Transverse colon (tissue), 4 donors: ENCODE data around the gene LAMTOR4. TPM values are rescaled to one million over a fixed set of nuclear protein-coding genes. Genes with fewer than 3 reads are reported as not detected.

Experiments used
- DNase-seq: peaks from one replicate; pipeline ENCODE4 v3.0.0-alpha.2; 2019
- H3K27ac ChIP-seq, 4 donors: fragments of 200-600 bp; sonication (generic); 2 replicates each; pipeline ENCODE4 v1.5.1; 2016 to 2018; ENCODE audit warnings: inconsistent platforms in 4 of 4
- H3K27me3 ChIP-seq: fragments of 200-600 bp; sonication (generic); 2 replicates; pipeline ENCODE4 v1.5.1; 2017; ENCODE audit warnings: inconsistent platforms
- H3K36me3 ChIP-seq, 4 donors: fragments of 200-600 bp; sonication (generic); 2 replicates each; pipeline ENCODE4 v1.5.1; 2017 to 2019; ENCODE audit warnings: inconsistent platforms in 4 of 4
- H3K4me1 ChIP-seq, 4 donors: fragments of 200-600 bp; sonication (generic); 2 replicates each; pipeline ENCODE4 v1.5.1; 2017 to 2020; ENCODE audit warnings: inconsistent platforms in 4 of 4
- H3K4me3 ChIP-seq, 4 donors: fragments of 200-600 bp; sonication (generic); 1 replicate in 1 of 4; 2 replicates in 3 of 4; pipeline versions ENCODE4 v1.5.1 to v1.6.1; 2017 to 2019; ENCODE audit warnings: inconsistent platforms in 4 of 4
- H3K9me3 ChIP-seq, 2 donors: fragments of 200-600 bp; sonication (generic); 2 replicates each; pipeline ENCODE4 v1.5.1; 2017 to 2019; ENCODE audit warnings: inconsistent platforms in 2 of 2
- CTCF ChIP-seq, 5 experiments: fragments of 200-600 bp in 3 of 5; fragments of 450-650 bp in 2 of 5; sonication (generic) in 3 of 5; IDR thresholded peaks; 1 replicate in 2 of 5; 2 replicates in 3 of 5; pipeline ENCODE4 v1.5.1; 2016 to 2017; ENCODE audit warnings: antibody characterized with exemption in 5 of 5, inconsistent platforms in 3 of 5, mild to moderate bottlenecking in 2 of 5, moderate library complexity in 1 of 5
- EP300 ChIP-seq: sonication (generic); formaldehyde crosslinking; IDR thresholded peaks from one replicate; pipeline ENCODE4 v1.6.1; 2017; ENCODE audit warnings: antibody characterized with exemption, low read depth
- POLR2A ChIP-seq: fragments of 450-650 bp; IDR thresholded peaks from one replicate; pipeline ENCODE4 v1.6.1; 2016; ENCODE audit warnings: antibody characterized with exemption, mild to moderate bottlenecking, moderate library complexity
- POLR2AphosphoS5 ChIP-seq, 3 donors: sonication (generic); formaldehyde crosslinking; IDR thresholded peaks; one replicate each; pipeline ENCODE4 v1.6.1; 2016; ENCODE audit warnings: antibody characterized with exemption in 3 of 3
- WGBS, 2 donors: methylation state at CpG; one replicate each; pipeline ENCODE4 v1.1.5; 2018; ENCODE audit warnings: low coverage in 1 of 2; 5-methylcytosine and 5-hydroxymethylcytosine counted together
- in situ Hi-C, 4 donors: fragments of 200-750 bp; cut with MboI; loops; one replicate each; pipeline versions ENCODE4 v1.15.0 to v1.15.1; 2017; ENCODE audit warnings: low sequenced_read_pairs in 3 of 4, low pct_ligation_motif_present in 1 of 4, low pct_unique_long_range_greater_than_20kb in 1 of 4
- intact Hi-C: fragments of 100-400 bp; cut with DNase I; formaldehyde crosslinking; loops from one replicate; pipeline ENCODE4 v1.15.1; 2023; ENCODE audit warnings: low total_unique reads
- total RNA-seq, 4 donors: library from RNA; depleted of rRNA; stranded (reverse); fragments of >200 nt; gene quantifications; one replicate each; pipeline ENCODE4 v1.1.0, GENCODE V29; 2016

Gene LAMTOR4
- 100 to 1,000 TPM; 105 to 403 (median 256) TPM for total RNA-seq

GRCh38 chr7:100148559-100149328 is at the start of gene LAMTOR4:
LAMTOR4 (plus strand) TSS chr7:100148918; CDS start chr7:100148973, 55 bp downstream.
- Histone ChIP-seq H3K27ac (peak within 1 kb of the TSS; percentile 88 to 93 (median 91)), H3K36me3 (no peaks in the 10 kb centered on the region), H3K4me3 (peak within 1 kb of the TSS; percentile 68 to 88 (median 78)), H3K9me3 (no peaks in the 10 kb centered on the region), H3K4me1 (peaks cover 3 to 51% (median 22%) of the 10 kb centered on the region in 4 donors), H3K27me3 (no peaks in the 10 kb centered on the region)
- TF ChIP-seq EP300 (no peak), POLR2AphosphoS5 (IDR thresholded peaks at IDR 0.05) (peak; percentile 85 to 96 (median 96)), POLR2A (peak; percentile 94), CTCF (IDR thresholded peaks at IDR 0.05) (peak in 1 of 5 experiments; percentile 14)
- DNase-seq: peak; percentile 99
- WGBS, 2 donors: 0 to 1% methylated on average over 28 to 43 of the region's 46 CpGs
- in situ Hi-C loops: no loop called here
- intact Hi-C loops: no loop called here

GRCh38 chr7:100099452-100099851 is 49.3 kb upstream of the LAMTOR4 start:
- Histone ChIP-seq H3K4me1 (peaks cover 9 to 25% (median 17%) of the 10 kb centered on the region in 4 donors), H3K4me3 (peak overlapping the region in 3 of 4 donors; percentile 72 to 91 (median 74)), H3K9me3 (no peaks in the 10 kb centered on the region), H3K27me3 (no peaks in the 10 kb centered on the region), H3K27ac (peak overlapping the region; percentile 92 to 100 (median 97)), H3K36me3 (peaks cover 0 to 53% (median 24%) of the 10 kb centered on the region in 4 donors)
- intact Hi-C loops (no loop called here), in situ Hi-C loops (no loop called here)
- no peak for TF ChIP-seq POLR2AphosphoS5 (IDR thresholded peaks at IDR 0.05)
- no peak for TF ChIP-seq POLR2A
- no peak for TF ChIP-seq EP300
- TF ChIP-seq CTCF (IDR thresholded peaks at IDR 0.05): no peak
- DNase-seq: no peak
- 51 to 57% methylated on average over 7 to 12 of the region's 12 CpGs for WGBS, 2 donors

- 1% methylated on average over 40 of the region's 61 CpGs; no CpG with 5 or more reads in 1 of the 2 donors for WGBS, 2 donors
- in situ Hi-C loops (no loop called here), intact Hi-C loops (no loop called here)
Observed at GRCh38 chr7:100100420-100101015, 48.2 kb upstream of the LAMTOR4 start.

More at GRCh38 chr7:100100420-100101015, 48.2 kb upstream of the LAMTOR4 start:
- TF ChIP-seq CTCF (IDR thresholded peaks at IDR 0.05) (no peak), POLR2AphosphoS5 (IDR thresholded peaks at IDR 0.05) (peak; percentile 66 to 90 (median 84)), POLR2A (peak; percentile 53), EP300 (peak; percentile 45)
- Histone ChIP-seq H3K27me3 (no peaks in the 10 kb centered on the region), H3K4me1 (peaks cover 9 to 25% (median 17%) of the 10 kb centered on the region in 4 donors), H3K9me3 (no peaks in the 10 kb centered on the region), H3K4me3 (peak overlapping the region; percentile 72 to 91 (median 76)), H3K27ac (peak overlapping the region; percentile 92 to 100 (median 97)), H3K36me3 (peaks cover 0 to 48% (median 23%) of the 10 kb centered on the region in 4 donors)
- peak; percentile 95 for DNase-seq
